GM12891 (cell line): ENCODE data around the gene TEKTIP1.

Source experiments
- PAX5 ChIP-seq: IDR thresholded peaks from 2 replicates; pipeline ENCODE4 v1.6.1; 2011; ENCODE audit warnings: low read length, moderate library complexity, mild to moderate bottlenecking; ENCODE audit not compliant: insufficient read depth, severe bottlenecking
- POLR2A ChIP-seq: IDR thresholded peaks from 2 replicates; pipeline ENCODE4 v1.6.1; 2011; ENCODE audit warnings: low read depth, low read length, control low read depth
- POLR2AphosphoS5 ChIP-seq: IDR thresholded peaks from 2 replicates; pipeline ENCODE4 v1.6.1; 2011; ENCODE audit warnings: low read depth, low read length, control low read depth
- POU2F2 ChIP-seq: IDR thresholded peaks from 2 replicates; pipeline ENCODE4 v1.6.1; 2011; ENCODE audit warnings: low read depth, mild to moderate bottlenecking, control low read depth, low read length, moderate library complexity
- SPI1 ChIP-seq: IDR thresholded peaks from 2 replicates; pipeline ENCODE4 v1.6.1; 2011; ENCODE audit warnings: low read depth, low read length, control low read depth
- TAF1 ChIP-seq: IDR thresholded peaks from 2 replicates; pipeline ENCODE4 v1.6.1; 2011; ENCODE audit warnings: low read depth, low read length, control low read depth

GRCh38 chr19:3537101-3537437 lies 1.9 kb upstream of the TEKTIP1 start:
- TF ChIP-seq POLR2AphosphoS5 (no peak; the same call in 1 of the 2 replicates), POLR2A (no peak), TAF1 (no peak), SPI1 (no peak), PAX5 (no peak), POU2F2 (no peak)
